Keratinocyte (primary cell): ENCODE data around the gene BRPF3.

Experiments
- EZH2 ChIP-seq: IDR thresholded peaks from one replicate; pipeline ENCODE4 v1.6.1; 2012; ENCODE audit warnings: inconsistent platforms, mild to moderate bottlenecking, low read length, moderate library complexity
- TF ChIP-seq, protein P1 (sequence below), 3 experiments: IDR thresholded peaks in 1 of 3; conservative IDR thresholded peaks in 1 of 3; optimal IDR thresholded peaks in 1 of 3; 2 replicates in 2 of 3; 3 replicates in 1 of 3; pipeline versions ENCODE3 to v1.5.1; 2011; ENCODE audit warnings: low read length in 3 of 3, mild to moderate bottlenecking in 3 of 3, moderate library complexity in 2 of 3, control low read depth in 1 of 3, inconsistent platforms in 1 of 3; ENCODE audit not compliant: insufficient read depth in 2 of 3; ENCODE audit errors: extremely low read depth in 1 of 3

DNA sequence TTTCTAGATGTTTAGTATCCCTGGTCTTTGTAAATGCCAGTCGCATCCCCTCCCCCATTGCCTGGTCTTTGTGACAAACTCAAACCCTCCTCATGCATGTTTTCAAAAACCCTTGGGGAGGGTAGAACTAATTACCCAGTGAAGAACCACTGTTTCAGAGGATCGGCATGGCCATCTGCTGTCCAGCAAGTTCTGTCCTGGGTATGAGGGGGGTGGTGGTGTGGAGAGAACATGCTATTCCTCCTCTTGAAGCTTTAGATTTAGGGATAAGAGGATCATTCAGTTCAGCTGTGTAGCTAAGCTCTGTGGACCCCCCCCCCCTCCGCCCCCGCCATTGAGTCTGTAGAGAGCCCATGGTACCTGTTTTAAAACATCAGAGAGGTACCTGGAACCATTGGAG lies 5.6 kb downstream of the BRPF3 start:
- TF ChIP-seq, protein P1, sequence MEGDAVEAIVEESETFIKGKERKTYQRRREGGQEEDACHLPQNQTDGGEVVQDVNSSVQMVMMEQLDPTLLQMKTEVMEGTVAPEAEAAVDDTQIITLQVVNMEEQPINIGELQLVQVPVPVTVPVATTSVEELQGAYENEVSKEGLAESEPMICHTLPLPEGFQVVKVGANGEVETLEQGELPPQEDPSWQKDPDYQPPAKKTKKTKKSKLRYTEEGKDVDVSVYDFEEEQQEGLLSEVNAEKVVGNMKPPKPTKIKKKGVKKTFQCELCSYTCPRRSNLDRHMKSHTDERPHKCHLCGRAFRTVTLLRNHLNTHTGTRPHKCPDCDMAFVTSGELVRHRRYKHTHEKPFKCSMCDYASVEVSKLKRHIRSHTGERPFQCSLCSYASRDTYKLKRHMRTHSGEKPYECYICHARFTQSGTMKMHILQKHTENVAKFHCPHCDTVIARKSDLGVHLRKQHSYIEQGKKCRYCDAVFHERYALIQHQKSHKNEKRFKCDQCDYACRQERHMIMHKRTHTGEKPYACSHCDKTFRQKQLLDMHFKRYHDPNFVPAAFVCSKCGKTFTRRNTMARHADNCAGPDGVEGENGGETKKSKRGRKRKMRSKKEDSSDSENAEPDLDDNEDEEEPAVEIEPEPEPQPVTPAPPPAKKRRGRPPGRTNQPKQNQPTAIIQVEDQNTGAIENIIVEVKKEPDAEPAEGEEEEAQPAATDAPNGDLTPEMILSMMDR (optimal IDR thresholded peaks at IDR 0.05 in 1 of 3, IDR thresholded peaks at IDR 0.05 in 1 of 3, conservative IDR thresholded peaks at IDR 0.05 in 1 of 3; ENCODE audit: extremely low read depth in 1 of 3, insufficient read depth in 2 of 3, low read length in 3 of 3), result no peak
- no peak for TF ChIP-seq EZH2
